HepG2 (cell line): ENCODE measurements around the gene EFCAB13.
"Not testable (repeated sequence)": the region's sequence is repeated elsewhere in the genome, so short reads cannot be mapped to it uniquely, and the experiment has no call there.

Experiments
- CEBPG ChIP-seq: IDR thresholded peaks from 2 replicates; pipeline ENCODE4 v1.6.1; 2016
- FOXA1 ChIP-seq, 2 experiments: fragments of 450-650 bp in 1 of 2; sonication (generic) in 1 of 2; formaldehyde crosslinking in 1 of 2; IDR thresholded peaks; 2 replicates each; pipeline versions ENCODE4 v1.4.0 to v1.6.1; 2016 to 2020; ENCODE audit warnings: missing genetic modification reagents in 1 of 2
- JUN ChIP-seq: sonication (generic); formaldehyde crosslinking; IDR thresholded peaks from 2 replicates; pipeline ENCODE4 v1.4.0; 2020; ENCODE audit warnings: mild to moderate bottlenecking, missing genetic modification reagents
- KDM3A ChIP-seq: IDR thresholded peaks from 2 replicates; pipeline ENCODE4 v1.6.1; 2018; ENCODE audit warnings: low read depth, missing compliant biosample characterization
- MAFK ChIP-seq, 2 experiments: IDR thresholded peaks in 1 of 2; conservative IDR thresholded peaks in 1 of 2; 2 replicates each; pipeline ENCODE4 v1.6.1; 2011; ENCODE audit warnings: improper control_type of control experiment in 2 of 2, low read length in 2 of 2
- MXD4 ChIP-seq: IDR thresholded peaks from 2 replicates; pipeline ENCODE4 v1.6.1; 2016; ENCODE audit warnings: mild to moderate bottlenecking, missing biosample characterization, missing genetic modification reagents
- SIN3A ChIP-seq: IDR thresholded peaks from 2 replicates; pipeline ENCODE4 v1.6.1; 2011; ENCODE audit warnings: low read depth, mild to moderate bottlenecking, control low read depth, low read length, borderline replicate concordance
- ZKSCAN8 ChIP-seq: IDR thresholded peaks from 2 replicates; pipeline ENCODE4 v1.6.1; 2016; ENCODE audit warnings: borderline replicate concordance, missing genetic modification reagents, missing compliant biosample characterization
- ZSCAN30 ChIP-seq: sonication (generic); formaldehyde crosslinking; IDR thresholded peaks from 2 replicates; pipeline ENCODE4 v1.5.0; 2020; ENCODE audit warnings: mild to moderate bottlenecking, missing genetic modification reagents

DNA sequence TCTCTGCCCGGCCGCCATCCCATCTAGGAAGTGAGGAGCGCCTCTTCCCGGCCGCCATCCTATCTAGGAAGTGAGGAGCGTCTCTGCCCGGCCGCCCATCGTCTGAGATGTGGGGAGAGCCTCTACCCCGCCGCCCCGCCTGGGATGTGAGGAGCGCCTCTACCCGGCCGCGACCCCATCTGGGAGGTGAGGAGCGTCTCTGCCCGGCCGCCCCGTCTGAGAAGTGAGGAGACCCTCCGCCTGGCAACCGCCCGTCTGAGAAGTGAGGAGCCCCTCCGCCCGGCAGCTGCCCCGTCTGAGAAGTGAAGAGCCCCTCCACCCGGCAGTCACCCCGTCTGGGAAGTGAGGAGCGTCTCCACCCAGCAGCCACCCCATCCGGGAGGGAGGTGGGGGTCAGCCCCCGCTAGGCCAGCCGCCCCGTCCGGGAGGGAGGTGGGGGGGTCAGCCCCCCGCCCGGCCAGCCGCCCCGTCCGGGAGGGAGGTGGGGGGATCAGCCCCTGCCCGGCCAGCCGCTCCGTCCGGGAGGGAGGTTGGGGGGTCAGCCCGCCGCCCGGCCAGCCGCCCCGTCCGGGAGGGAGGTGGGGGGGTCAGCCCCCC lies 73.9 kb downstream of the EFCAB13 start:
- not testable (repeated sequence) for TF ChIP-seq FOXA1 (IDR thresholded peaks at IDR 0.05); FOXA1 (CRISPR knock-in tag; IDR thresholded peaks at IDR 0.05); KDM3A (CRISPR knock-in tag); MAFK (conservative IDR thresholded peaks at IDR 0.05 in 1 of 2, IDR thresholded peaks at IDR 0.05 in 1 of 2; ENCODE audit: low read length in 2 of 2); ZSCAN30; MXD4 (CRISPR knock-in tag); SIN3A; ZKSCAN8 (CRISPR knock-in tag); JUN; CEBPG (CRISPR knock-in tag)
